ENCODE results near the gene HIP1R.

Gene HIP1R

GRCh38 chr12:122840580-122841513 is 5.6 kb downstream of the HIP1R start:
- Histone ChIP-seq H3K27ac (ENCODE audit: low read length) (no peak overlapping the region), H3K79me2 (ENCODE audit: insufficient read depth, low read length) (peaks cover 6% of the 10 kb centered on the region; the same call in 1 of the 2 replicates), H3K4me2 (ENCODE audit: insufficient read depth, low read length) (no peak overlapping the region), H3K4me1 (ENCODE audit: insufficient read depth, low read length) (peaks cover 15% of the 10 kb centered on the region), H3K9me3 (ENCODE audit: insufficient read depth, low read length, severe bottlenecking) (no peaks in the 10 kb centered on the region), H3K27me3 (ENCODE audit: insufficient read depth, low read length, poor library complexity) (no peaks in the 10 kb centered on the region), H3K9ac (ENCODE audit: low read depth, low read length) (no peak overlapping the region), H3K36me3 (ENCODE audit: insufficient read depth, low read length) (no peaks in the 10 kb centered on the region), H3K4me3 (ENCODE audit: low read depth in 1 of 2, low read length in 2 of 2) (no peak overlapping the region), H2AFZ (ENCODE audit: low read depth, low read length) (no peak overlapping the region), H4K20me1 (ENCODE audit: insufficient read depth, low read length) (peaks cover 29% of the 10 kb centered on the region)
- DNase-seq (no peak), ATAC-seq (ENCODE audit: insufficient read depth, low read depth) (no peak)
- no peak for TF ChIP-seq EZH2 (IDR thresholded peaks at IDR 0.05; ENCODE audit: borderline replicate concordance, low read depth, low read length, severe bottlenecking)
- TF ChIP-seq CTCF (IDR thresholded peaks at IDR 0.05; ENCODE audit: borderline replicate concordance, extremely low read depth, low read length, poor library complexity, severe bottlenecking): no peak

- H3K27ac ChIP-seq (ENCODE audit: low read length): no peak overlapping the region
- no peak for TF ChIP-seq CTCF (IDR thresholded peaks at IDR 0.05; ENCODE audit: borderline replicate concordance, extremely low read depth, low read length, poor library complexity, severe bottlenecking)
- no peak for TF ChIP-seq EZH2 (IDR thresholded peaks at IDR 0.05; ENCODE audit: borderline replicate concordance, low read depth, low read length, severe bottlenecking)
- DNase-seq (no peak), ATAC-seq (ENCODE audit: insufficient read depth, low read depth) (no peak)
- H4K20me1 ChIP-seq (ENCODE audit: insufficient read depth, low read length): peaks cover 37% of the 10 kb centered on the region
- H2AFZ ChIP-seq (ENCODE audit: low read depth, low read length): no peak overlapping the region
- H3K9me3 ChIP-seq (ENCODE audit: insufficient read depth, low read length, severe bottlenecking): no peaks in the 10 kb centered on the region
- peaks cover 7% of the 10 kb centered on the region for H3K4me1 ChIP-seq (ENCODE audit: insufficient read depth, low read length)
- H3K27me3 ChIP-seq (ENCODE audit: insufficient read depth, low read length, poor library complexity): no peaks in the 10 kb centered on the region
- no peaks in the 10 kb centered on the region for H3K36me3 ChIP-seq (ENCODE audit: insufficient read depth, low read length)
- H3K4me3 ChIP-seq (ENCODE audit: low read depth in 1 of 2, low read length in 2 of 2): no peak overlapping the region
- no peak overlapping the region for H3K4me2 ChIP-seq (ENCODE audit: insufficient read depth, low read length)
- H3K9ac ChIP-seq (ENCODE audit: low read depth, low read length): no peak overlapping the region
- peaks cover 6% of the 10 kb centered on the region; the same call in 1 of the 2 replicates for H3K79me2 ChIP-seq (ENCODE audit: insufficient read depth, low read length)
Measured at GRCh38 chr12:122841544-122842321, 6.5 kb downstream of the HIP1R start.

GRCh38 chr12:122842505-122843405 is 7.5 kb downstream of the HIP1R start:
- DNase-seq: no peak
- Histone ChIP-seq H3K4me2 (ENCODE audit: insufficient read depth, low read length) (no peak overlapping the region), H3K27me3 (ENCODE audit: insufficient read depth, low read length, poor library complexity) (no peaks in the 10 kb centered on the region), H3K79me2 (ENCODE audit: insufficient read depth, low read length) (peaks cover 6% of the 10 kb centered on the region; the same call in 1 of the 2 replicates), H4K20me1 (ENCODE audit: insufficient read depth, low read length) (peaks cover 44% of the 10 kb centered on the region), H3K36me3 (ENCODE audit: insufficient read depth, low read length) (no peaks in the 10 kb centered on the region), H3K4me3 (ENCODE audit: low read depth in 1 of 2, low read length in 2 of 2) (no peak overlapping the region), H2AFZ (ENCODE audit: low read depth, low read length) (no peak overlapping the region), H3K27ac (ENCODE audit: low read length) (no peak overlapping the region), H3K9ac (ENCODE audit: low read depth, low read length) (no peak overlapping the region), H3K4me1 (ENCODE audit: insufficient read depth, low read length) (peaks cover 2% of the 10 kb centered on the region; the same call in 1 of the 2 replicates), H3K9me3 (ENCODE audit: insufficient read depth, low read length, severe bottlenecking) (no peaks in the 10 kb centered on the region)
- TF ChIP-seq CTCF (IDR thresholded peaks at IDR 0.05; ENCODE audit: borderline replicate concordance, extremely low read depth, low read length, poor library complexity, severe bottlenecking) (no peak), EZH2 (IDR thresholded peaks at IDR 0.05; ENCODE audit: borderline replicate concordance, low read depth, low read length, severe bottlenecking) (no peak)
- no peak for ATAC-seq (ENCODE audit: insufficient read depth, low read depth)

Measured in DND-41 (cell line).